Loucy (cell line): ENCODE measurements around the gene FGD5.

Source experiments
- H2AFZ ChIP-seq: fragments of 200-600 bp; sonication (generic); 2 replicates; pipeline ENCODE4 v1.6.0; 2016; ENCODE audit warnings: antibody characterized with exemption, mild to moderate bottlenecking, low read length, moderate library complexity
- H3F3A ChIP-seq: fragments of 200-600 bp; 2 replicates; pipeline ENCODE4 v1.6.0; 2016; ENCODE audit warnings: antibody characterized with exemption, low read depth, mild to moderate bottlenecking
- H3K27me3 ChIP-seq: fragments of 200-600 bp; sonication (generic); 2 replicates; pipeline ENCODE4 v1.6.1; 2014; ENCODE audit warnings: low read length, mild to moderate bottlenecking; ENCODE audit not compliant: insufficient read depth, poor library complexity, severe bottlenecking
- H3K36me3 ChIP-seq: fragments of 200-600 bp; sonication (generic); 2 replicates; pipeline ENCODE4 v1.6.1; 2016; ENCODE audit warnings: low read length; ENCODE audit not compliant: insufficient read depth
- H3K4me1 ChIP-seq: fragments of 200-600 bp; sonication (generic); 2 replicates; pipeline ENCODE4 v1.5.1; 2014; ENCODE audit warnings: low read length, mild to moderate bottlenecking; ENCODE audit not compliant: insufficient read depth, poor library complexity, severe bottlenecking
- H3K4me2 ChIP-seq: fragments of 200-600 bp; sonication (generic); 2 replicates; pipeline ENCODE4 v1.6.0; 2014; ENCODE audit warnings: antibody characterized with exemption, low read length, low read depth, mild to moderate bottlenecking; ENCODE audit not compliant: poor library complexity, severe bottlenecking
- H3K4me3 ChIP-seq: fragments of 200-600 bp; sonication (generic); 2 replicates; pipeline ENCODE4 v1.5.1; 2014; ENCODE audit warnings: low read length, mild to moderate bottlenecking, mixed read lengths; ENCODE audit not compliant: poor library complexity, severe bottlenecking
- H3K79me2 ChIP-seq: fragments of 200-600 bp; sonication (generic); 2 replicates; pipeline ENCODE4 v1.6.1; 2014; ENCODE audit warnings: low read length; ENCODE audit not compliant: insufficient read depth
- H3K9ac ChIP-seq: fragments of 200-600 bp; sonication (generic); 2 replicates; pipeline ENCODE4 v1.6.0; 2014; ENCODE audit warnings: mild to moderate bottlenecking, low read depth, low read length, moderate library complexity; ENCODE audit not compliant: poor library complexity, severe bottlenecking
- H3K9me2 ChIP-seq: fragments of 200-600 bp; sonication (generic); replicated peaks from 2 replicates; pipeline ENCODE4 v1.6.1; 2016; ENCODE audit warnings: low read depth, low read length, mixed read lengths
- H3K9me3 ChIP-seq: fragments of 200-600 bp; sonication (generic); 2 replicates; pipeline ENCODE4 v1.6.1; 2014; ENCODE audit warnings: mild to moderate bottlenecking, antibody characterized with exemption, low read length, low read depth; ENCODE audit not compliant: insufficient read depth
- H4K20me1 ChIP-seq: fragments of 200-600 bp; sonication (generic); 2 replicates; pipeline ENCODE4 v1.6.0; 2014; ENCODE audit warnings: antibody characterized with exemption, low read length, mild to moderate bottlenecking; ENCODE audit not compliant: insufficient read depth, poor library complexity, severe bottlenecking
- EZH2phosphoT487 ChIP-seq: fragments of 200-600 bp; IDR thresholded peaks from 2 replicates; pipeline ENCODE4 v1.6.1; 2018; ENCODE audit warnings: antibody characterized with exemption, mild to moderate bottlenecking, moderate library complexity, borderline replicate concordance
- TF ChIP-seq, protein P1 (sequence below): fragments of 200-600 bp; sonication (generic); conservative IDR thresholded peaks from 2 replicates; pipeline ENCODE4 v1.5.1; 2014; ENCODE audit warnings: mild to moderate bottlenecking, antibody characterized with exemption, low read length

The FGD5 gene

DNA sequence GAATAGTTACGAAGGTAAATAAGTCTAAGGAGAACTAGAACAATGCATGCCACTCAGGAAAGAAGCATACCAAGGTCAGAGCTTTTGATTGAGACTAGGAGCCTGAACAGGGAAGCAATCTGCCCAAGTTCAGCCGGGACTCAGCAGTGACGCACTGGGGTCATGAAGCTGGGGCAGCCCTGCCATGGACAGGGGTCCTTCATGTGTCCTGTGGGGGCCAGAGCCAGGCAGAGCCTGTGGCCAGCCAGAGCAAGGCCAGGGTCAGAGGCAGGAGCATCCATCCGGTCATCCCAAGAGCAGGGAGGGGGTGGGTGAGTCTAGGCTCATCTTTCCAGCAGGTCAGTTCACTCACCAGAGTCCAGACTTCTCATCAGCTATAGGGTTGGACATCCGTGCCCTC, 47.9 kb downstream of the FGD5 start:
- Histone ChIP-seq H3K4me2 (no peak overlapping the region), H3K9me3 (no peaks in the 10 kb centered on the region), H3K4me3 (no peak overlapping the region), H3K9me2 (no peaks in the 10 kb centered on the region), H3K27me3 (no peaks in the 10 kb centered on the region), H3K9ac (no peak overlapping the region), H3K36me3 (no peaks in the 10 kb centered on the region), H2AFZ (no peak overlapping the region), H3F3A (no peaks in the 10 kb centered on the region), H3K4me1 (no peaks in the 10 kb centered on the region), H4K20me1 (no peaks in the 10 kb centered on the region), H3K79me2 (no peaks in the 10 kb centered on the region)
- TF ChIP-seq EZH2phosphoT487, result no peak
- TF ChIP-seq, protein P1, sequence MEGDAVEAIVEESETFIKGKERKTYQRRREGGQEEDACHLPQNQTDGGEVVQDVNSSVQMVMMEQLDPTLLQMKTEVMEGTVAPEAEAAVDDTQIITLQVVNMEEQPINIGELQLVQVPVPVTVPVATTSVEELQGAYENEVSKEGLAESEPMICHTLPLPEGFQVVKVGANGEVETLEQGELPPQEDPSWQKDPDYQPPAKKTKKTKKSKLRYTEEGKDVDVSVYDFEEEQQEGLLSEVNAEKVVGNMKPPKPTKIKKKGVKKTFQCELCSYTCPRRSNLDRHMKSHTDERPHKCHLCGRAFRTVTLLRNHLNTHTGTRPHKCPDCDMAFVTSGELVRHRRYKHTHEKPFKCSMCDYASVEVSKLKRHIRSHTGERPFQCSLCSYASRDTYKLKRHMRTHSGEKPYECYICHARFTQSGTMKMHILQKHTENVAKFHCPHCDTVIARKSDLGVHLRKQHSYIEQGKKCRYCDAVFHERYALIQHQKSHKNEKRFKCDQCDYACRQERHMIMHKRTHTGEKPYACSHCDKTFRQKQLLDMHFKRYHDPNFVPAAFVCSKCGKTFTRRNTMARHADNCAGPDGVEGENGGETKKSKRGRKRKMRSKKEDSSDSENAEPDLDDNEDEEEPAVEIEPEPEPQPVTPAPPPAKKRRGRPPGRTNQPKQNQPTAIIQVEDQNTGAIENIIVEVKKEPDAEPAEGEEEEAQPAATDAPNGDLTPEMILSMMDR, result no peak

DNA sequence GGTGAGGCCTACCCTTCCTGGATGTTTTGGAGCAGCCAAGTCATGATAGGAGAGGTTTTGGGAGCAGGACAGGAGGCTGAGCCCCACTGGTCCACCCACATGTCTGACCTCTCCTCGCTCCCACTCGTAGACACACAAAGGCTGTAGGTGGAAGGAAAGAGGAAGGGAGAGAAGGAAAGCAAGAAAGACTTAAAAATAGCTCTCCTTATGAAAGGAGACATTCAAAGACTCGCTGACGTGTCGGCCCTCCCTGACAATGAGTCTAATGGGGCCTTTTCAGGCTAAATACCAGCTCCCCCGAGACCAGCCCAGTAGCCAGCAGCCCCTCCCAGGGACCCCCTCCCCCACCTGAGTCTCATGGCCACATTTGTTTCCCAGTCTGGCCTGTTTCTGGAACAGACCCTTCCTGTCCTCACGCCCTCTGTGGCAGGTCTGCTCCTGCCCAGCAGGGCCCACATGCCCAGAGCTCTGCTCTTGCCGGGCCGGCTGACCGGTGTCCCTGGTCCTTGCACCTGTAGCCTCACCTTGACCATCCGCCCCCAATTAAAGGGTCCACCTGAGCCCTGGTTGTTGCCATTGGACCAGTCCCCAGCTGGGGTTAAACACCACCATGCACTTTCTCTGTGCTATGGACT, 49.3 kb downstream of the FGD5 start:
- Histone ChIP-seq H2AFZ (no peak overlapping the region), H3K36me3 (no peaks in the 10 kb centered on the region), H3K9me3 (no peaks in the 10 kb centered on the region), H4K20me1 (no peaks in the 10 kb centered on the region), H3K27me3 (no peaks in the 10 kb centered on the region), H3K4me1 (no peaks in the 10 kb centered on the region), H3K4me2 (no peak overlapping the region), H3K9ac (no peak overlapping the region), H3F3A (no peaks in the 10 kb centered on the region), H3K4me3 (no peak overlapping the region), H3K9me2 (no peaks in the 10 kb centered on the region), H3K79me2 (no peaks in the 10 kb centered on the region)
- TF ChIP-seq, protein P1, result no peak
- no peak for TF ChIP-seq EZH2phosphoT487

DNA sequence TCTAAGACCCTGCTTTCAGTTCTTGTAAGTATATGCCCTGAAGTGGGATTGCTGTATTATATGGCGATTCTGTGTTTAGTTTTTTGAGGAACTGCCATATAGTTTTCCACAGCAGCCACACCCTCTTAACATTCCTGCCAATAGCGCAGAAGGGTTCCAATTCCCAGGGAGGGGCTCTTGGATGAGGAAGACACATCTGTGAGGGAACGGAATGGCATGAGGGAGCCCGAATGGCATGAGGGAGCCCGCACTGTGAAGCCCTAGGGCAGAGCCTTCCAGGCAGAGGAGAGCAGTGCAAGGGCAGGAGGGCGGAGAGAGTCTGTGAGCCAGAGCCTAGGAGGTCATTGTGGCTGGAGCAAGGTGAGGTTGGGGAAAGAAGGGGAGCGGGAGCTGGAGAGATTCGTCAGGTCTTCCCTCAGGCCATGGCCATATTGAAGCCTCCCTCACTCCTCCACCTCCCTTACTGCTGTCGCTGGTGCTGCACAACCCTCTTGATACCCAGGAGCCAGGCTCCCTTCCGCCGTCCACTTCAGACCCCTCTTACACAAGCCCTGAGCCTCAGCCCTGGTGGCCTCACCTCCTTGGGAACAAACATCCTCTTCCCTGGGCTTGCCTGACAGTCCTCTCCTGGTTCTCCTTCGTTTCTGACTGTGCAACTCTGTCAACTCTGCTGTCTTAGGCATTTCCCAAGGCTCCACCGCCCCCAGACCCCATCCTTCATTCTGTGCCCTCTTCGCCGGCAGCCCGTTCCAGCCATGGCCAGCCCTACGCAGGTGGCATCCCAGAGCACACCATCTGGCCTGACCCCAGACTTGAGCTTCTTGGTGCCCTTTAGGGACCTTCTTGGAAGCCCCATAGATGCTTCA, 51.4 kb downstream of the FGD5 start:
- Histone ChIP-seq H3K36me3 (no peaks in the 10 kb centered on the region), H3K4me1 (no peaks in the 10 kb centered on the region), H2AFZ (no peak overlapping the region), H3K9me3 (no peaks in the 10 kb centered on the region), H3F3A (no peaks in the 10 kb centered on the region), H3K4me2 (no peak overlapping the region), H4K20me1 (no peaks in the 10 kb centered on the region), H3K27me3 (no peaks in the 10 kb centered on the region), H3K9me2 (no peaks in the 10 kb centered on the region), H3K9ac (no peak overlapping the region), H3K79me2 (no peaks in the 10 kb centered on the region), H3K4me3 (no peak overlapping the region)
- TF ChIP-seq, protein P1, result no peak
